Epidermal melanocyte (primary cell): Measurements from ENCODE around the gene ESR2.
"Not testable (repeated sequence)": the region's sequence is repeated elsewhere in the genome, so short reads cannot be mapped to it uniquely, and the experiment has no call there.

Experiments
- DNase-seq: peaks from one replicate; pipeline ENCODE4 v3.0.0; 2011; ENCODE audit warnings: low spot score; ENCODE audit not compliant: insufficient read length

Gene ESR2

GRCh38 chr14:64221391-64222003, 72.7 kb downstream of the ESR2 start:
- no peak for DNase-seq

DNA sequence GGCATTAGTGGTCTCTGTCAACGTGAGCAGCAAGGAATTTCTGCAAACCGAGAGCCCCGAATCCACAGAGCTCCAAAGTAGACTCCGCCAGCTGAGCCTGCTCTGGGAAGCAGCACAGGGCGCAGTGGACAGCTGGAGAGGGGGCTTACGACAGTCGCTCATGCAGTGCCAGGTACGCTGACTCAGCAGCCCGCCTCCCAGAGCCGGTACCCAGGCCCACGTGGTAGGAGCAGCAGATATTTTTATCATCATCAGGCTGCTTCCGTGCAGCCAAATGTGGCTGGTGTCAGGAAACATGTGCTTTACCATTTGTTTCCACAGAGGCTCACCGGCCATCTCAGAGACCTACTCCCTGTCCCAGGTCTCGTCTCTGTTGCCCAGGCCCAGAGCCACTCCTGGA, 73.7 kb downstream of the ESR2 start:
- no peak for DNase-seq

- no peak for DNase-seq
Observed at GRCh38 chr14:64220056-64220455, 74.1 kb downstream of the ESR2 start.

- no peak for DNase-seq
Observed at GRCh38 chr14:64218344-64219240, 75.6 kb downstream of the ESR2 start.

- no peak for DNase-seq
Observed at GRCh38 chr14:64217834-64218233, 76.3 kb downstream of the ESR2 start.

- no peak for DNase-seq
Observed at GRCh38 chr14:64217308-64217707, 76.9 kb downstream of the ESR2 start.

DNA sequence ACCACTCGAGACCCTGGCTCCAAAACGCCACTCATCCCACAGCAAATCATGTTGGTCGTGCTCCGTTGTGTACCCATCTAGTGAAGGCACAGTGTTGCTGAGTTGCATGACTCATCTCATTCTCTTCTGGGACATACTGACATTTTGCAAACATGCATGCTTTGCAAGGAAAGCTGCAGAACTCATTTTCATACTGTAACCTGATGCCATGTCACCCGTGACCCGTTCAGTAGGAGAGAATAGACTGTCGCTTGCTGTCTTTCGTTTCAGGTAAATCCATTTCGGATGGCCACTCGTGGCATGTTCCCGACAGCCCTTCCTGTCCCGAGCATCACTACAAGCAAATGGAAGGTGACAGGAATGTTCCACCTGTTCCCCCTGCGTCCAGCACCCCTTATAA, 78.2 kb downstream of the ESR2 start:
- no peak for DNase-seq

DNA sequence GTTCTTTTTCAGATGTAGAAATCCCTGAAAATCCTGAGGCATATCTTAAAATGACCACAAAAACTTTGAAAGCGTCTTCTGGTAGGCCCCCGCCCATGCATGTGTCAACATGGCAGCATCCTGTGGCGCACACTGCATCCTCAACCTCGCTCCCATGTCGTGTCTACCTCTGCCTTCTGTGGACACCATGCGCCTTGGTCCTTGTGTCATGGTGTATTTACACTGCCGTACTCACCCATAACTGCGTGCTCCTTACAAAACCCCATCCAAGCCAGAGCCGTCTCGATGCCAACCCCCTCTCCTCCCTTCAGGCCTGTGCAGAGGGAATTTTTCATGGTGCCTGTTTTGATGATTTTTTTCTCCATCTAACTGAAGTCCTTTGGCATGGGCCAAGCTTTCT, 78.9 kb downstream of the ESR2 start:
- DNase-seq: no peak

GRCh38 chr14:64213853-64214570, 80.2 kb downstream of the ESR2 start:
- DNase-seq: no peak

GRCh38 chr14:64213086-64213485, 81.1 kb downstream of the ESR2 start:
- no peak for DNase-seq

DNA sequence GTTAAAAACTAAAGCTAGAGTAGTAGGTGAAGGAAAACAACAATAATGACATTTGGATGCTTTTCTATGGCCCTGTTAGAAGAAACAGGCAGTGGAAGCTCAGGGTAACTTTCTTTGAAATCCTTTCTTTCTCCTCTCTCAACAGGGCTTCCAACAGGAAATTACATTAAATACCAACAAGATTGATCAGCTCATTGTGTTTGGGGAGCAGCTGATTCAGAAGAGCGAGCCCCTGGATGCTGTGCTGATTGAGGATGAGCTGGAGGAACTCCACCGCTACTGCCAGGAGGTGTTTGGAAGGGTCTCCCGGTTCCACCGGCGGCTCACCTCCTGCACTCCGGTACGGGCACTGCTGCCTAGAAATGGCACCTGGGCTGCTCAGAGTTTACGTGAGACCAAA, 81.5 kb downstream of the ESR2 start:
- no peak for DNase-seq

DNA sequence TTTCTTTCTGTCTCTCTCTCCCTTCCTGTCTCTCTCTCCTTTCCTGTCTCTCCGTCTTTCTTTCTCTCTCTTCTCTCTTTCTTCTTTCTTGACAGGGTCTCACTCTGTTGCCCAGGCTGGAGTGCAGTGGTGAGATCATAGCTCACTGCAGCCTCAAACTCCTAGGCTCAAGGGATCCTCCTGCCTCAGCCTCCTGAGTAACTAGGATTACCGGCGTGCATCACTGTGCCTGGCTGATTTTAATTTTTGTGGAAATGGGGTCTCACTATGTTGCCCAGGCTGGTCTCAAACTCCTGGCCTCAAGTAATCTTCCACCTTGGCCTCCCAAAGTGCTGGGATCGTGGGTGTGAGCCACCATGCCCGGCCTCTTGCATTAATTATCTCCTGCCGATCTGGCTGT, 83.3 kb downstream of the ESR2 start:
- DNase-seq: not testable (repeated sequence)

GRCh38 chr14:64210216-64210615, 84.0 kb downstream of the ESR2 start:
- DNase-seq: no peak

DNA sequence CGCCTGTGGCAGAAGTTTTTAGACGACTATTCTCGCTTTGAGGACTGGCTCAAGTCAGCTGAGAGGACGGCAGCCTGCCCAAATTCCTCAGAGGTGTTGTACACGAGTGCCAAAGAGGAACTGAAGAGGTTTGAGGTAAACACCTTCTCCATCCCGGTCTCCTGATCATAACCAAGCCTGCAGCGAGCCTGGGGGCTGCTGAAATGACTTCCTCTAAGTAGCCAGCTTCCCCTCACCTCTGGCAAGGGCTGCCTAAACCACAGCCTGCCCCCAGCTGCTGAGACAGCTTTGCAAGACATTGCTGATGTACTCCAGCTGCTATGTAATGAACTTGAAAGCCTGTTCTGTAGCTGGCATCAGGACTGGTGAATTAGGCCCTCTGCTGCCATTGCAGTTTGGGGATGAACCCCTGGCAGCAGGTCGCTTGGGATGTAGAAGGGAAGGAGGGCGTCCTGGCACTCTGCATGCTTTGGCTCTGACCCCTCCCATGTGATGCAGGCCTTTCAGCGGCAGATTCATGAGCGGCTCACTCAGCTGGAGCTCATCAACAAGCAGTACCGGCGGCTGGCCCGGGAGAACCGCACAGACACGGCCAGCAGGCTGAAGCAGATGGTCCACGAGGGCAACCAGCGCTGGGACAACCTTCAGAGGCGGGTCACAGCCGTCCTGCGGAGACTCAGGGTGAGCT, 84.6 kb downstream of the ESR2 start:
- no peak for DNase-seq

- no peak for DNase-seq
Observed at GRCh38 chr14:64208981-64209380, 85.2 kb downstream of the ESR2 start.

DNA sequence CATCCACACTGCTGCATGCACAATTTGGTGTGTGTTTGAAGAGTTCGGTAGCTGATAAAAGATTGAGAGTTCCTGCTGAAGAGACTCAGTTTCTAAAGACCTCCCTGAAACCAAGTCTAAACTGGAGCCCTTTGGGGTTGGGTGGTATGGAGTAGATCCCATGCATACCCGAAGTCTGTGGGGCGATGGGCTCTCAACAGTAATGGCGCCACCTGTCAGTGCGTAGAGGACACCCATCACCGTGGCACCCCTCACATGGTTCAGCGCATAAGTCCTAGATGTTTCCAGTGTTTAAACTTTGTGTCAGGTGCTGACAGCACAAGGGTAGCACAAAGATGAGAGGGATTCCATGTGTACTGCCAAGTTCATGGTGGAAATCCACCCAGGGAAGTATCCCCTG, 85.9 kb downstream of the ESR2 start:
- DNase-seq: no peak

- no peak for DNase-seq
Observed at GRCh38 chr14:64203366-64204006, 90.7 kb downstream of the ESR2 start.

GRCh38 chr14:64202716-64203115, 91.5 kb downstream of the ESR2 start:
- no peak for DNase-seq

GRCh38 chr14:64201921-64202545, 92.1 kb downstream of the ESR2 start:
- no peak for DNase-seq

DNA sequence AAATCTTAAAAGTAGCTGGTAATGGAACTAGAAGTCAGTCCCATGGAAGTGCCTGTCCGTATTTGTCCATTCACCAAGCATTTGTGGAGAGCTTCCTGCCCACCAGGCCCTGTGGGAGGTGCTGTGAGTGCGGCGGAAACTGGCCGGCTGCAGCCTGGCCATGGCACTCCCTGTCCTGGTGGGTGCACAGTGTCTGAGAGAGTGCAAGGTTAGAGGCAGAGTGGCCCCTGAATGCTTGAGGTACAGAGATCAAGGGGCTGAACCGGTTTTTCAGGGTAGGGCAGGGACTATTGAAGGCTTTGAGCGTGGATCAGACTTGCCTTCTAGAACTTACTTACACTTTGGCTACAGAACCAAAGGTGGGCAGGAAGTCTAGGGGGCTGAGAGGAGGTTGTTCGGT, 92.9 kb downstream of the ESR2 start:
- DNase-seq: no peak

- DNase-seq: no peak
Observed at GRCh38 chr14:64200170-64200569, 94.0 kb downstream of the ESR2 start.
